Measurements from ENCODE around the gene LRRC70.

GRCh38 chr5:62589504-62589903 is 10.9 kb downstream of the LRRC70 start:
- TF ChIP-seq CTCF (IDR thresholded peaks at IDR 0.05) (no peak), POLR2A (IDR thresholded peaks at IDR 0.05) (no peak)
